ENCODE results near the gene RABL2B.

GRCh38 chr22:50722716-50723428, 60.6 kb downstream of the RABL2B start:
- TF ChIP-seq EZH2 (IDR thresholded peaks at IDR 0.05; ENCODE audit: low read length, unreplicated experiment) (no peak), CTCF (conservative IDR thresholded peaks at IDR 0.05; ENCODE audit: low read depth, low read length) (no peak), EZH2phosphoT487 (IDR thresholded peaks at IDR 0.05; ENCODE audit: borderline replicate concordance, low read length) (no peak)
